GM18951 (cell line): ENCODE measurements around the gene NTN1.

Experiments used
- POLR2A ChIP-seq: IDR thresholded peaks from 4 replicates; pipeline ENCODE4 v1.6.1; 2011; ENCODE audit warnings: mild to moderate bottlenecking; ENCODE audit not compliant: insufficient read length, insufficient read depth; ENCODE audit errors: extremely low read depth
- in situ Hi-C: fragments of 300-500 bp; cut with MboI; formaldehyde crosslinking; loops from one replicate; pipeline ENCODE4 v1.12.0; 2022; ENCODE audit warnings: low sequenced_read_pairs, mixed read lengths, inconsistent platforms; ENCODE audit not compliant: unreplicated experiment

NTN1 gene

GRCh38 chr17:9166788-9167187, 145.5 kb downstream of the NTN1 start:
- in situ Hi-C loops = no loop called here

GRCh38 chr17:9167379-9167778, 146.1 kb downstream of the NTN1 start:
- in situ Hi-C loops = no loop called here
- TF ChIP-seq POLR2A = no peak

More at GRCh38 chr17:9166788-9167187, 145.5 kb downstream of the NTN1 start:
- TF ChIP-seq POLR2A = no peak

GRCh38 chr17:9169116-9169515, 147.8 kb downstream of the NTN1 start:
- in situ Hi-C loops = no loop called here
- TF ChIP-seq POLR2A = no peak

GRCh38 chr17:9170336-9170735, 149.0 kb downstream of the NTN1 start:
- in situ Hi-C loops = no loop called here
- TF ChIP-seq POLR2A = no peak

GRCh38 chr17:9170853-9171252, 149.5 kb downstream of the NTN1 start:
- no peak for TF ChIP-seq POLR2A
- in situ Hi-C loops = no loop called here

GRCh38 chr17:9173386-9173983, 152.2 kb downstream of the NTN1 start:
- in situ Hi-C loops = no loop called here

GRCh38 chr17:9174312-9174711, 153.0 kb downstream of the NTN1 start:
- in situ Hi-C loops = no loop called here
- TF ChIP-seq POLR2A = no peak

More at GRCh38 chr17:9173386-9173983, 152.2 kb downstream of the NTN1 start:
- no peak for TF ChIP-seq POLR2A

GRCh38 chr17:9174779-9175574, 153.7 kb downstream of the NTN1 start:
- TF ChIP-seq POLR2A = no peak
- in situ Hi-C loops = no loop called here

- in situ Hi-C loops = no loop called here
- no peak for TF ChIP-seq POLR2A
These were observed 154.6 kb downstream of the NTN1 start for GRCh38 chr17:9175700-9176467.

GRCh38 chr17:9177212-9177611, 155.9 kb downstream of the NTN1 start:
- no peak for TF ChIP-seq POLR2A
- in situ Hi-C loops = no loop called here

- TF ChIP-seq POLR2A = no peak
- in situ Hi-C loops = no loop called here
These were observed 157.0 kb downstream of the NTN1 start for GRCh38 chr17:9178319-9178718.

- in situ Hi-C loops = no loop called here
These were observed 158.3 kb downstream of the NTN1 start for GRCh38 chr17:9179602-9180001.

GRCh38 chr17:9181640-9182039, 160.3 kb downstream of the NTN1 start:
- in situ Hi-C loops = no loop called here
- no peak for TF ChIP-seq POLR2A

More at GRCh38 chr17:9179602-9180001, 158.3 kb downstream of the NTN1 start:
- no peak for TF ChIP-seq POLR2A
